GM23338 (cell line): ENCODE data around the gene PIK3CG. TPM values are rescaled to one million over a fixed set of nuclear protein-coding genes. Genes with fewer than 3 reads are reported as not detected.

Experiments
- ATAC-seq: fragments of 200-7000 bp; cut with Tn5 transposase; 3 replicates; pipeline ENCODE4 v1.9.1; 2020
- DNase-seq: peaks from one replicate; pipeline ENCODE4 v3.0.0-alpha.2; 2015; ENCODE audit warnings: low spot score
- H2AFZ ChIP-seq: fragments of 200-600 bp; sonication (generic); 2 replicates; pipeline ENCODE4 v1.8.0; 2016; ENCODE audit warnings: antibody characterized with exemption, mild to moderate bottlenecking, moderate library complexity
- H3F3A ChIP-seq: fragments of 200-600 bp; sonication (generic); replicated peaks from 2 replicates; pipeline ENCODE4 v1.8.0; 2017; ENCODE audit warnings: antibody characterized with exemption, mixed run types, low read depth
- H3K27ac ChIP-seq: fragments of 200-600 bp; sonication (generic); 2 replicates; pipeline ENCODE4 v1.6.1; 2016; ENCODE audit warnings: low read depth
- H3K27me3 ChIP-seq: fragments of 200-600 bp; sonication (generic); 2 replicates; pipeline ENCODE4 v1.8.0; 2016; ENCODE audit warnings: mild to moderate bottlenecking, mixed run types, moderate library complexity; ENCODE audit not compliant: insufficient read depth
- H3K36me3 ChIP-seq: fragments of 200-600 bp; sonication (generic); 2 replicates; pipeline ENCODE4 v1.8.0; 2016; ENCODE audit warnings: mild to moderate bottlenecking; ENCODE audit not compliant: insufficient read depth
- H3K4me1 ChIP-seq: fragments of 200-600 bp; sonication (generic); 2 replicates; pipeline ENCODE4 v1.8.0; 2016; ENCODE audit warnings: mild to moderate bottlenecking, moderate library complexity; ENCODE audit not compliant: insufficient read depth
- H3K4me2 ChIP-seq: fragments of 200-600 bp; sonication (generic); 2 replicates; pipeline ENCODE4 v1.7.1; 2017; ENCODE audit warnings: mixed run types
- H3K4me3 ChIP-seq: fragments of 200-600 bp; sonication (generic); 2 replicates; pipeline ENCODE4 v1.6.1; 2016; ENCODE audit warnings: mixed run types
- H3K79me2 ChIP-seq: fragments of 200-600 bp; sonication (generic); replicated peaks from 2 replicates; pipeline ENCODE4 v1.8.0; 2017; ENCODE audit warnings: mild to moderate bottlenecking; ENCODE audit not compliant: insufficient read depth
- H3K9me2 ChIP-seq: fragments of 200-600 bp; sonication (generic); 2 replicates; pipeline ENCODE4 v1.8.0; 2017; ENCODE audit not compliant: insufficient read depth
- H4K20me1 ChIP-seq: fragments of 200-600 bp; sonication (generic); replicated peaks from 2 replicates; pipeline ENCODE4 v1.8.0; 2017; ENCODE audit warnings: mild to moderate bottlenecking; ENCODE audit not compliant: insufficient read depth
- H3K27ac Mint-ChIP-seq: 2 replicates; pipeline ENCODE4 v1.8.0; 2020; ENCODE audit warnings: inconsistent platforms, mild to moderate bottlenecking, moderate library complexity, mixed read lengths
- H3K27me3 Mint-ChIP-seq: 3 replicates; pipeline ENCODE4 v1.8.0; 2022; ENCODE audit warnings: low read depth, mild to moderate bottlenecking, moderate library complexity, mixed read lengths, inconsistent platforms; ENCODE audit not compliant: insufficient read depth, poor library complexity
- H3K36me3 Mint-ChIP-seq: 3 replicates; pipeline ENCODE4 v1.8.0; 2021; ENCODE audit warnings: low read depth, mild to moderate bottlenecking, inconsistent platforms, moderate library complexity, mixed read lengths
- H3K4me1 Mint-ChIP-seq: 3 replicates; pipeline ENCODE4 v1.8.0; 2020; ENCODE audit warnings: mild to moderate bottlenecking, inconsistent platforms, mixed read lengths
- H3K4me3 Mint-ChIP-seq: 3 replicates; pipeline ENCODE4 v1.8.0; 2021; ENCODE audit warnings: moderate library complexity, mild to moderate bottlenecking, inconsistent platforms, mixed read lengths
- H3K9me3 Mint-ChIP-seq: 3 replicates; pipeline ENCODE4 v1.8.0; 2020; ENCODE audit warnings: moderate library complexity, mild to moderate bottlenecking, inconsistent platforms, mixed read lengths
- CREB1 ChIP-seq: fragments of 250-450 bp; sonication (Bioruptor Pico); IDR thresholded peaks from 2 replicates; pipeline ENCODE4 v1.5.0; 2020; ENCODE audit warnings: low read depth, mild to moderate bottlenecking, moderate library complexity
- EZH2 ChIP-seq: fragments of 200-600 bp; sonication (generic); IDR thresholded peaks from one replicate; pipeline ENCODE4 v1.8.0; 2017; ENCODE audit warnings: antibody characterized with exemption, mild to moderate bottlenecking, low read depth; ENCODE audit not compliant: unreplicated experiment
- EZH2phosphoT487 ChIP-seq: fragments of 200-600 bp; sonication (generic); IDR thresholded peaks from one replicate; pipeline ENCODE4 v1.8.1; 2018; ENCODE audit warnings: antibody characterized with exemption; ENCODE audit not compliant: unreplicated experiment
- JUNB ChIP-seq: IDR thresholded peaks from one replicate; pipeline ENCODE4 v1.6.1; 2016; ENCODE audit warnings: antibody characterized with exemption; ENCODE audit not compliant: unreplicated experiment
- NANOG ChIP-seq: IDR thresholded peaks from 2 replicates; pipeline ENCODE4 v1.6.1; 2016; ENCODE audit warnings: antibody characterized with exemption, borderline replicate concordance
- POLR2AphosphoS5 ChIP-seq: IDR thresholded peaks from 2 replicates; pipeline ENCODE4 v1.6.1; 2016; ENCODE audit warnings: antibody characterized with exemption, low read depth
- STAT1 ChIP-seq: IDR thresholded peaks from one replicate; pipeline ENCODE4 v1.6.1; 2016; ENCODE audit warnings: antibody characterized with exemption; ENCODE audit not compliant: unreplicated experiment
- ZNF114 ChIP-seq: fragments of 250-450 bp; sonication (Bioruptor Pico); IDR thresholded peaks from 2 replicates; pipeline ENCODE4 v1.5.0; 2020; ENCODE audit warnings: mild to moderate bottlenecking, moderate library complexity
- ZNF331 ChIP-seq: fragments of 250-450 bp; sonication (Bioruptor Pico); IDR thresholded peaks from 2 replicates; pipeline ENCODE4 v1.5.0; 2020; ENCODE audit warnings: low read depth, mild to moderate bottlenecking, moderate library complexity
- polyA plus RNA-seq: library from polyadenylated mRNA; unstranded; fragments of >200 nt; fragmentation: Nextera tagmentation; extraction: Ambion mirVana; gene quantifications from 2 replicates; pipeline ENCODE4 v1.2.1, GENCODE V29; 2016
- total RNA-seq: library from RNA; depleted of rRNA; stranded (reverse); fragments of >200 nt; shearing (Covaris generic); gene quantifications from 2 replicates; pipeline ENCODE4 v1.2.3, GENCODE V29; 2014
- TF ChIP-seq, protein P1 (sequence below), 2 experiments: fragments of 200-600 bp in 1 of 2; sonication (generic) in 1 of 2; conservative IDR thresholded peaks; 2 replicates each; pipeline versions ENCODE4 v1.5.1 to v1.6.1; 2016 to 2017; ENCODE audit warnings: antibody characterized with exemption in 2 of 2, low read depth in 2 of 2, mild to moderate bottlenecking in 2 of 2, moderate library complexity in 1 of 2
- TF ChIP-seq, protein P2 (sequence below): fragments of 250-450 bp; sonication (Bioruptor Pico); IDR thresholded peaks from 2 replicates; pipeline ENCODE4 v1.5.0; 2020; ENCODE audit warnings: mild to moderate bottlenecking, moderate library complexity
- TF ChIP-seq, protein P3 (sequence below): IDR thresholded peaks from one replicate; pipeline ENCODE4 v1.6.1; 2018; ENCODE audit warnings: antibody characterized with exemption; ENCODE audit not compliant: unreplicated experiment
- TF ChIP-seq, protein P4 (sequence below): IDR thresholded peaks from 2 replicates; pipeline ENCODE4 v1.6.1; 2016; ENCODE audit warnings: antibody characterized with exemption

PIK3CG gene
- total and polyA plus RNA-seq, 2 experiments from 2014 or later, result not detected

DNA sequence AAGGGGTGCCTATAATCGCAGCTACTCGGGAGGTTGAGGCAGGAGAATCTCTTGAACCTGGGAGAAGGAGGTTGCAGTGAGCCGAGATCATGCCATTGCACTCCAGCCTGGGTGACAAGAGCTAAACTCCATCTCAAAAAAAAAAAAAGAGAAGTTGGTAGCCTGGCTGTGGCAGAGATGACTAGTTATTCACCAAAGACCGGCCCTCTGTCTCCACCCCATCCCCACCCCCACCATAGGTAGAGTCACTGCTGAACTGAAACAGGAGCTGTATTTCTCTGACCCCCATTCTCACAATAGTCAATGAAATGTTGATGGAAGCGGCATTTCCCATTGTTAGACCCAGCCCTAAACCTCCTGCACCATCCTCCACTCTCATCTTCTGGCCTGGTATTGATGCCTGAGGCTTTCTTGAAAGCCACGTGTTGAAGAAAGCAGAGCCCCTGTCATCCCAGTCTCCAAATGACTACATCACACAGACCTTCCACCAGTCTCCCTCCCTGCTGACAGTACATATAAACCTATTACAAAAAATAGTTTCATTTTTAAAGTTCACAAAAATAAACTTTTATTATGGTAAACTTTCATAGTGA, 9.4 kb upstream of the PIK3CG start:
- Mint-ChIP-seq H3K9me3 (no peaks in the 10 kb centered on the region), H3K4me1 (peaks cover 4% of the 10 kb centered on the region; the same call in 1 of the 3 replicates), H3K36me3 (no peaks in the 10 kb centered on the region), H3K27me3 (no peaks in the 10 kb centered on the region), H3K27ac (no peak overlapping the region), H3K4me3 (no peak overlapping the region)
- Histone ChIP-seq H3K4me2 (no peak overlapping the region), H3K9me2 (peaks cover 12% of the 10 kb centered on the region; the same call in 1 of the 2 replicates), H3K27ac (no peak overlapping the region), H3K36me3 (no peaks in the 10 kb centered on the region), H4K20me1 (no peaks in the 10 kb centered on the region), H3K79me2 (no peaks in the 10 kb centered on the region), H3K4me3 (no peak overlapping the region), H3F3A (no peaks in the 10 kb centered on the region), H2AFZ (no peak overlapping the region), H3K4me1 (no peaks in the 10 kb centered on the region), H3K27me3 (no peaks in the 10 kb centered on the region)
- no peak for ATAC-seq
- DNase-seq, result no peak
- TF ChIP-seq, protein P1, sequence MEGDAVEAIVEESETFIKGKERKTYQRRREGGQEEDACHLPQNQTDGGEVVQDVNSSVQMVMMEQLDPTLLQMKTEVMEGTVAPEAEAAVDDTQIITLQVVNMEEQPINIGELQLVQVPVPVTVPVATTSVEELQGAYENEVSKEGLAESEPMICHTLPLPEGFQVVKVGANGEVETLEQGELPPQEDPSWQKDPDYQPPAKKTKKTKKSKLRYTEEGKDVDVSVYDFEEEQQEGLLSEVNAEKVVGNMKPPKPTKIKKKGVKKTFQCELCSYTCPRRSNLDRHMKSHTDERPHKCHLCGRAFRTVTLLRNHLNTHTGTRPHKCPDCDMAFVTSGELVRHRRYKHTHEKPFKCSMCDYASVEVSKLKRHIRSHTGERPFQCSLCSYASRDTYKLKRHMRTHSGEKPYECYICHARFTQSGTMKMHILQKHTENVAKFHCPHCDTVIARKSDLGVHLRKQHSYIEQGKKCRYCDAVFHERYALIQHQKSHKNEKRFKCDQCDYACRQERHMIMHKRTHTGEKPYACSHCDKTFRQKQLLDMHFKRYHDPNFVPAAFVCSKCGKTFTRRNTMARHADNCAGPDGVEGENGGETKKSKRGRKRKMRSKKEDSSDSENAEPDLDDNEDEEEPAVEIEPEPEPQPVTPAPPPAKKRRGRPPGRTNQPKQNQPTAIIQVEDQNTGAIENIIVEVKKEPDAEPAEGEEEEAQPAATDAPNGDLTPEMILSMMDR (conservative IDR thresholded peaks at IDR 0.05; ENCODE audit: low read depth in 2 of 2), result no peak
- TF ChIP-seq EZH2phosphoT487, result no peak
- TF ChIP-seq JUNB, result no peak
- no peak for TF ChIP-seq CREB1 (CRISPR knock-in tag)
- TF ChIP-seq, protein P2, sequence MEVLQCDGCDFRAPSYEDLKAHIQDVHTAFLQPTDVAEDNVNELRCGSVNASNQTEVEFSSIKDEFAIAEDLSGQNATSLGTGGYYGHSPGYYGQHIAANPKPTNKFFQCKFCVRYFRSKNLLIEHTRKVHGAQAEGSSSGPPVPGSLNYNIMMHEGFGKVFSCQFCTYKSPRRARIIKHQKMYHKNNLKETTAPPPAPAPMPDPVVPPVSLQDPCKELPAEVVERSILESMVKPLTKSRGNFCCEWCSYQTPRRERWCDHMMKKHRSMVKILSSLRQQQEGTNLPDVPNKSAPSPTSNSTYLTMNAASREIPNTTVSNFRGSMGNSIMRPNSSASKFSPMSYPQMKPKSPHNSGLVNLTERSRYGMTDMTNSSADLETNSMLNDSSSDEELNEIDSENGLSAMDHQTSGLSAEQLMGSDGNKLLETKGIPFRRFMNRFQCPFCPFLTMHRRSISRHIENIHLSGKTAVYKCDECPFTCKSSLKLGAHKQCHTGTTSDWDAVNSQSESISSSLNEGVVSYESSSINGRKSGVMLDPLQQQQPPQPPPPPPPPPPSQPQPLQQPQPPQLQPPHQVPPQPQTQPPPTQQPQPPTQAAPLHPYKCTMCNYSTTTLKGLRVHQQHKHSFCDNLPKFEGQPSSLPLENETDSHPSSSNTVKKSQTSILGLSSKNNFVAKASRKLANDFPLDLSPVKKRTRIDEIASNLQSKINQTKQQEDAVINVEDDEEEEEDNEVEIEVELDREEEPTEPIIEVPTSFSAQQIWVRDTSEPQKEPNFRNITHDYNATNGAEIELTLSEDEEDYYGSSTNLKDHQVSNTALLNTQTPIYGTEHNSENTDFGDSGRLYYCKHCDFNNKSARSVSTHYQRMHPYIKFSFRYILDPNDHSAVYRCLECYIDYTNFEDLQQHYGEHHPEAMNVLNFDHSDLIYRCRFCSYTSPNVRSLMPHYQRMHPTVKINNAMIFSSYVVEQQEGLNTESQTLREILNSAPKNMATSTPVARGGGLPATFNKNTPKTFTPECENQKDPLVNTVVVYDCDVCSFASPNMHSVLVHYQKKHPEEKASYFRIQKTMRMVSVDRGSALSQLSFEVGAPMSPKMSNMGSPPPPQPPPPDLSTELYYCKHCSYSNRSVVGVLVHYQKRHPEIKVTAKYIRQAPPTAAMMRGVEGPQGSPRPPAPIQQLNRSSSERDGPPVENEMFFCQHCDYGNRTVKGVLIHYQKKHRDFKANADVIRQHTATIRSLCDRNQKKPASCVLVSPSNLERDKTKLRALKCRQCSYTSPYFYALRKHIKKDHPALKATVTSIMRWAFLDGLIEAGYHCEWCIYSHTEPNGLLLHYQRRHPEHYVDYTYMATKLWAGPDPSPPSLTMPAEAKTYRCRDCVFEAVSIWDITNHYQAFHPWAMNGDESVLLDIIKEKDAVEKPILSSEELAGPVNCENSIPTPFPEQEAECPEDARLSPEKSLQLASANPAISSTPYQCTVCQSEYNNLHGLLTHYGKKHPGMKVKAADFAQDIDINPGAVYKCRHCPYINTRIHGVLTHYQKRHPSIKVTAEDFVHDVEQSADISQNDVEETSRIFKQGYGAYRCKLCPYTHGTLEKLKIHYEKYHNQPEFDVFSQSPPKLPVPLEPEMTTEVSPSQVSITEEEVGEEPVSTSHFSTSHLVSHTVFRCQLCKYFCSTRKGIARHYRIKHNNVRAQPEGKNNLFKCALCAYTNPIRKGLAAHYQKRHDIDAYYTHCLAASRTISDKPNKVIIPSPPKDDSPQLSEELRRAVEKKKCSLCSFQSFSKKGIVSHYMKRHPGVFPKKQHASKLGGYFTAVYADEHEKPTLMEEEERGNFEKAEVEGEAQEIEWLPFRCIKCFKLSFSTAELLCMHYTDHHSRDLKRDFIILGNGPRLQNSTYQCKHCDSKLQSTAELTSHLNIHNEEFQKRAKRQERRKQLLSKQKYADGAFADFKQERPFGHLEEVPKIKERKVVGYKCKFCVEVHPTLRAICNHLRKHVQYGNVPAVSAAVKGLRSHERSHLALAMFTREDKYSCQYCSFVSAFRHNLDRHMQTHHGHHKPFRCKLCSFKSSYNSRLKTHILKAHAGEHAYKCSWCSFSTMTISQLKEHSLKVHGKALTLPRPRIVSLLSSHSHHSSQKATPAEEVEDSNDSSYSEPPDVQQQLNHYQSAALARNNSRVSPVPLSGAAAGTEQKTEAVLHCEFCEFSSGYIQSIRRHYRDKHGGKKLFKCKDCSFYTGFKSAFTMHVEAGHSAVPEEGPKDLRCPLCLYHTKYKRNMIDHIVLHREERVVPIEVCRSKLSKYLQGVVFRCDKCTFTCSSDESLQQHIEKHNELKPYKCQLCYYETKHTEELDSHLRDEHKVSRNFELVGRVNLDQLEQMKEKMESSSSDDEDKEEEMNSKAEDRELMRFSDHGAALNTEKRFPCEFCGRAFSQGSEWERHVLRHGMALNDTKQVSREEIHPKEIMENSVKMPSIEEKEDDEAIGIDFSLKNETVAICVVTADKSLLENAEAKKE (CRISPR knock-in tag), result no peak
- no peak for TF ChIP-seq EZH2
- TF ChIP-seq, protein P3, sequence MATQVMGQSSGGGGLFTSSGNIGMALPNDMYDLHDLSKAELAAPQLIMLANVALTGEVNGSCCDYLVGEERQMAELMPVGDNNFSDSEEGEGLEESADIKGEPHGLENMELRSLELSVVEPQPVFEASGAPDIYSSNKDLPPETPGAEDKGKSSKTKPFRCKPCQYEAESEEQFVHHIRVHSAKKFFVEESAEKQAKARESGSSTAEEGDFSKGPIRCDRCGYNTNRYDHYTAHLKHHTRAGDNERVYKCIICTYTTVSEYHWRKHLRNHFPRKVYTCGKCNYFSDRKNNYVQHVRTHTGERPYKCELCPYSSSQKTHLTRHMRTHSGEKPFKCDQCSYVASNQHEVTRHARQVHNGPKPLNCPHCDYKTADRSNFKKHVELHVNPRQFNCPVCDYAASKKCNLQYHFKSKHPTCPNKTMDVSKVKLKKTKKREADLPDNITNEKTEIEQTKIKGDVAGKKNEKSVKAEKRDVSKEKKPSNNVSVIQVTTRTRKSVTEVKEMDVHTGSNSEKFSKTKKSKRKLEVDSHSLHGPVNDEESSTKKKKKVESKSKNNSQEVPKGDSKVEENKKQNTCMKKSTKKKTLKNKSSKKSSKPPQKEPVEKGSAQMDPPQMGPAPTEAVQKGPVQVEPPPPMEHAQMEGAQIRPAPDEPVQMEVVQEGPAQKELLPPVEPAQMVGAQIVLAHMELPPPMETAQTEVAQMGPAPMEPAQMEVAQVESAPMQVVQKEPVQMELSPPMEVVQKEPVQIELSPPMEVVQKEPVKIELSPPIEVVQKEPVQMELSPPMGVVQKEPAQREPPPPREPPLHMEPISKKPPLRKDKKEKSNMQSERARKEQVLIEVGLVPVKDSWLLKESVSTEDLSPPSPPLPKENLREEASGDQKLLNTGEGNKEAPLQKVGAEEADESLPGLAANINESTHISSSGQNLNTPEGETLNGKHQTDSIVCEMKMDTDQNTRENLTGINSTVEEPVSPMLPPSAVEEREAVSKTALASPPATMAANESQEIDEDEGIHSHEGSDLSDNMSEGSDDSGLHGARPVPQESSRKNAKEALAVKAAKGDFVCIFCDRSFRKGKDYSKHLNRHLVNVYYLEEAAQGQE, result no peak
- TF ChIP-seq NANOG, result no peak
- no peak for TF ChIP-seq STAT1
- TF ChIP-seq POLR2AphosphoS5, result no peak
- TF ChIP-seq, protein P4, sequence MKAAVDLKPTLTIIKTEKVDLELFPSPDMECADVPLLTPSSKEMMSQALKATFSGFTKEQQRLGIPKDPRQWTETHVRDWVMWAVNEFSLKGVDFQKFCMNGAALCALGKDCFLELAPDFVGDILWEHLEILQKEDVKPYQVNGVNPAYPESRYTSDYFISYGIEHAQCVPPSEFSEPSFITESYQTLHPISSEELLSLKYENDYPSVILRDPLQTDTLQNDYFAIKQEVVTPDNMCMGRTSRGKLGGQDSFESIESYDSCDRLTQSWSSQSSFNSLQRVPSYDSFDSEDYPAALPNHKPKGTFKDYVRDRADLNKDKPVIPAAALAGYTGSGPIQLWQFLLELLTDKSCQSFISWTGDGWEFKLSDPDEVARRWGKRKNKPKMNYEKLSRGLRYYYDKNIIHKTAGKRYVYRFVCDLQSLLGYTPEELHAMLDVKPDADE, result no peak
- no peak for TF ChIP-seq ZNF114 (CRISPR knock-in tag)
- no peak for TF ChIP-seq ZNF331 (CRISPR knock-in tag)
